M059J (cell line): Measurements from ENCODE around the gene CDH13. TPM values are rescaled to one million over a fixed set of nuclear protein-coding genes. Genes with fewer than 3 reads are reported as not detected.
A peak's percentile ranks its signal among the peaks of the same experiment; 100 is the strongest.

Source experiments
- DNase-seq: peaks from one replicate; pipeline ENCODE4 v3.0.0-alpha.2; 2012; ENCODE audit warnings: low read depth
- total RNA-seq: library from RNA; depleted of rRNA; stranded (reverse); fragments of >200 nt; shearing (Covaris generic); gene quantifications from 2 replicates; pipeline ENCODE4 v1.2.3, GENCODE V29; 2014

The CDH13 gene
- total RNA-seq, 1 experiment from 2014 or later, result 61.5 TPM

DNA sequence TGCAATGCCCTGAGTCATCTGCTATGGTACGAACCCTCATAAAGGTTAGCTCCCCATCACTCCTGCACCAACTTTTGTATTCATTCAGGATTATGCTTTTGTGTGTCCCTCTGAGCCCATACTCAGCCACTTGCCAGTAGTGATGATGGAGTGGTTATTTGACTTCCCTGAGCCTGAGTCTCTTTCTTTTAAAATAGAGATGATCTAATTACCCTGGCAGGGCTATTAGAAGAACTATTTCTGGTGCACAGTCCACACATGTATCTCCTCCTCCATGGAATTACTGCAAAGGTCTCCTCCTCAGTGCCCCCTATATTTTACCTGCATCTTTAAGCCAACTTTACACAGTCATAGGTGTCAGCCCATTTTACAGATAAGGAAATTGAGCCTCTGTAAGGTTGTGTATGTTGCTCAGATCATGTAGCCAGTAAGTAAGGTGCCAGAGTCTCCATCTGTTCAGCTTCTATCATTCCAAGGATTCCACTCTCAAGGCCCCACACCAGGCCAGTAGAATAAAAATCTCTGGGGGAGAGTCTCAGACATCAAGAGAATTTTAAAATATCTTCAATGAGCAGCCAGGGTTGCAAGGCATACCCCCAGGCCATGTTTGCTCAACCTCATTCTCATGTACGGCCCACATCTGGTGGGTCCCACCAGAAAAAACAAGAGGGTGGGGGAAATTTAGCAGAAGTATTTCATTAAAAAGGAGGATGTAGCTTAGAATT, 847.3 kb downstream of the CDH13 start:
- DNase-seq, result no peak

- peak; percentile 25 for DNase-seq
Observed at GRCh38 chr16:83475108-83475507, 848.3 kb downstream of the CDH13 start.

DNA sequence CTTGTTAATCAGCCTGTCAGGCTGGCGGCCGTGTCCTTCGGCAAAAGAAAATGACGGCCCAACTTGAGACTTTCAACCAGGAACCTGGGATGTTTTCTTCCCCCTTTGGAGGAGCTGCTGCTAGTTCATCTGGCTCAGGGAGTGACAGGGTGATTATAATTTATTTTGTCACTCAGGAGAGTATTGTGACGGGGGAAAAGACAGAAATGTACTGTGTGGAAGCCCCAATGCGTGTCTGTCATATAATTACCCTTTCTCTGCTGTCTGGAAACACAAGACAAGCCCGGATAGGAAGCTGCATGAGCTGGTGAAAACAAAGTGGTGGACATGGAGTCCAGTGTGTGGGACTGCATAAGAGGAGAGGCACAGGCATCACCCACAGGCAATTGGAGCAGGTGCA, 854.8 kb downstream of the CDH13 start:
- no peak for DNase-seq

- DNase-seq, result no peak
Observed at GRCh38 chr16:83482545-83483162, 855.9 kb downstream of the CDH13 start.

DNA sequence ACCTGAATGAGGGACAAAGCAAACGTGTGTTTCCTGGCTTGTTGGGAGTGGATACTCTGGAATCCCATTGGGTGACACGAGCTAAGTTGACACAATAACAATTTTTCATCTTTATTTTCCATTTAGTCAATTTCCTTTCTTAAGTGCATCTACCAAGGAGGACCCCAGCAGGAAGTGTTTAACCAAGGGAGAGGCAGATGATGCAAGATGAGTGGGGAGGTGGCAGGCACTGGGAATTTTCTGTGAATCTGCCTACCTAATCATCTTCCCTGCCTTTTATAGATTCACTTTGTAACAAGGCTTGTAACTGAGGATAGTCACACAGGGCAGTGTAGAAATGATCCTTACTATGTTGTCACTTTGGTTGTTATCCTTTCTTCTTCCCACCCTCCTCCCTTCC, 863.3 kb downstream of the CDH13 start:
- DNase-seq, result no peak

DNA sequence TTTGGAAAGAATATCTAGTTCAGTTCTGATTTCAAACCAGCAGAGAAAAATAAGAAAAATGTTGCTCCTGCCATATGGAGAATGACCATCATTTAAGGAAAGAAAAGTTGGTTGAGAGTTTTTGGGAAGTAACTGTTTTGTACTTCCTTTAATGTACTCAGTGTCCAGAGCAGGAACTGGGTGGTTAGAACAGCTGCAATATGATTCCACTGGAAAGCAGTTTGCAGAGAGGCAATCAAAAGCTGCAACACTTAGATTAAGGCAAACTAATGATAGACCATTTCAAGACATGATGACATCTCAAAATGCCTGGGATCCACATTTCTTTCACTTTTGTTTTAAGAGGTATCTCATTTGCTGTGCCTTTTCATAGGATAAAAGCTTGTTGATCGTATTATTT, 867.7 kb downstream of the CDH13 start:
- DNase-seq, result no peak

DNA sequence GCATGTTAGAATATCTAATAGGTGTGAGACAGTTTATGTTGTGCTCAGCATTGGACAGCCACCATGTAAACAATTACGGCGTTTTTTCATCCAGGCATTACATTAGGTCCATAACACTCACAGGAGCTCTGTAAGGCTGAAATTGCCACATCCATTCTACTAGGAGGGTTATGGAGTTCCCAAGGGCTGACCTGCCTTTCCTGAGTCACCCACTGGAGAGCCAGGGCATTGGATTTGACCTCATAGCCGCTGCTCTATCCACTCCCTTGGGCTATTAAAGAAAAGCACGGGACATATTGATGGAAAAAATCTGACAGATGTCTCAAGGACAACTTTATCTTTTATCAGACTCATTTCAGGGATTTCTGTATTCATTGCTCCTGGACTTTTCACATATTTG, 874.7 kb downstream of the CDH13 start:
- DNase-seq, result peak; percentile 70

GRCh38 chr16:83508295-83508694, 881.5 kb downstream of the CDH13 start:
- no peak for DNase-seq

GRCh38 chr16:83509316-83509715, 882.5 kb downstream of the CDH13 start:
- DNase-seq, result no peak

GRCh38 chr16:83510906-83511305, 884.1 kb downstream of the CDH13 start:
- DNase-seq, result no peak

GRCh38 chr16:83513008-83513755, 886.4 kb downstream of the CDH13 start:
- DNase-seq, result peak; percentile 91

DNA sequence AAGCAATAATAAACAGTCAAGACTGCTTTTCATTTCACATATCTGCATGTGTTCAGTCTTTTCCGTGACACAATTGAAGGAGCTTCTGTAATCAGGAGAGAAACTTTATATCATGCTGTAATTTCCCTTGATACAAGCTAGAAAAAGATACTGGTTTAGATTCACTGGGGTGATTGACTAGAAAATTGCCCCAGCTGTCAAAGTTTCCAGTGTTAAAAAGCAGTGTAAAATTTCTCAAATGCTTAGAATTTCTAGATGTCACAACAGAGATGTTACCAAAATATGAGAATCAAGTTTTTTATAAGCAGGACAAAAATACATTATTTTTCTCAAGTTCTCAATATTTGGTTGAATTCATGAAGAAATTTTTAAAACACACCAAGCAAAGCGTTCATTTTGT, 888.6 kb downstream of the CDH13 start:
- DNase-seq, result no peak

DNA sequence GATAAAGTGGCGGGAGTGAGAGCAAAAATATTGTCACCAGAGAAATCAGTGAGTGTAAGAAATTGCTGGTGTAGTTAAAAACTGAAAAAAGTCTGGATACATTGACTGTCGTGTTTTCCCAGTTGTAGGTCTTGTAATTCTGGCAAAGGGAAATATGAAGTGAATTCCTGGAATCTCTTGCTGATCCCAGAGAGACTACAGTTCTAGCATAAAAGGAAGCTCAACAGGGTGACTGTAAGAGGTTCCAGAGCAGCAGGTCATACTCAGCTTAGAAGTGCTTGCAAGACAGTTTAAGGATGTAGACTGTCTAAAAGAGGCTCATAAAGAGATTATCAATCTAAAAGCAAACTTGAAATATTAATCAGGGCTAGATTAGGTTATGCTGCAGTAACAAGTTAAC, 890.2 kb downstream of the CDH13 start:
- no peak for DNase-seq

GRCh38 chr16:83517398-83517797, 890.6 kb downstream of the CDH13 start:
- no peak for DNase-seq

GRCh38 chr16:83520596-83520995, 893.8 kb downstream of the CDH13 start:
- DNase-seq, result no peak

- peak; percentile 26 for DNase-seq
Observed at GRCh38 chr16:83530293-83530692, 903.5 kb downstream of the CDH13 start.

- DNase-seq, result no peak
Observed at GRCh38 chr16:83532634-83533033, 905.9 kb downstream of the CDH13 start.

GRCh38 chr16:83533193-83533592, 906.4 kb downstream of the CDH13 start:
- peak; percentile 93 for DNase-seq

- DNase-seq, result no peak
Observed at GRCh38 chr16:83538707-83539106, 911.9 kb downstream of the CDH13 start.

- peak; percentile 62 for DNase-seq
Observed at GRCh38 chr16:83539736-83540490, 913.1 kb downstream of the CDH13 start.

DNA sequence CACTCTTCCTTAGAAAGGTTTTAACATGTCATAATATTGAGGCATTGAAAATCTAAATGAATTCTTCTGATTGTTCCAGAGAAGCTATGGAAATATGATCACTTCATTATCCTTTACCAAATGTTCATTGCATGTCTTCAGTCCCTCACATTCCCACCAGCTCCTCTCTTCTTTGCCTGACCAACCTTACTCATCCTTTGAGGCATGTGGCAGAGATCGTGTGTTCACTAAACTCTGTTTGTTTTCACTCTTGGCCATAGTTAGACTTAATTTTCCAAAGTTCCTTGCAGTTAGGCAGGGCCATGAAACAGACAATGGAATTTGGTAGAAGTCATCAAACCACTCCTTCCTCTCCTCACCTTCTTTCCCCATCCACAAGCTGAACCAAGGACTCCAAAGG, 914.5 kb downstream of the CDH13 start:
- DNase-seq, result no peak

- DNase-seq, result no peak
Observed at GRCh38 chr16:83542491-83542890, 915.7 kb downstream of the CDH13 start.
